Keratinocyte (primary cell): ENCODE results near the gene SLC2A9. TPM values are rescaled to one million over a fixed set of nuclear protein-coding genes. Genes with fewer than 3 reads are reported as not detected.

ENCODE experiments used
- DNase-seq: peaks from one replicate; pipeline ENCODE4 v3.0.0-alpha.2; 2011; ENCODE audit warnings: low read depth, missing footprints, low spot score
- FAIRE-seq: peaks from 2 replicates; lab custom pipeline; 2011; peaks lifted over from hg19 to GRCh38; lab: Jason Lieb, UNC
- H2AFZ ChIP-seq: 2 replicates; pipeline ENCODE4 v1.6.0; 2012; ENCODE audit warnings: low read length, control low read depth, inconsistent platforms; ENCODE audit not compliant: control insufficient read depth
- H3K27ac ChIP-seq: 2 replicates; pipeline ENCODE4 v1.5.1; 2011; ENCODE audit warnings: low read length; ENCODE audit not compliant: control insufficient read depth, insufficient read depth
- H3K27me3 ChIP-seq: 3 replicates; pipeline ENCODE4 v1.6.0; 2011; ENCODE audit warnings: low read length; ENCODE audit not compliant: control insufficient read depth, insufficient read depth; ENCODE audit errors: extremely low read depth
- H3K36me3 ChIP-seq, 2 experiments: 2 replicates in 1 of 2; 3 replicates in 1 of 2; pipeline ENCODE4 v1.5.1; 2011; ENCODE audit warnings: low read length in 2 of 2, mild to moderate bottlenecking in 1 of 2; ENCODE audit not compliant: control insufficient read depth in 2 of 2, insufficient read depth in 2 of 2; ENCODE audit errors: extremely low read depth in 1 of 2
- H3K4me1 ChIP-seq: 3 replicates; pipeline ENCODE4 v1.5.1; 2011; ENCODE audit warnings: low read length; ENCODE audit not compliant: control insufficient read depth, insufficient read depth; ENCODE audit errors: extremely low read depth
- H3K4me2 ChIP-seq: 3 replicates; pipeline ENCODE4 v1.6.0; 2011; ENCODE audit warnings: low read depth, low read length; ENCODE audit not compliant: control insufficient read depth, insufficient read depth; ENCODE audit errors: extremely low read depth
- H3K4me3 ChIP-seq, 3 experiments: fragments of 200-600 bp in 1 of 3; sonication (generic) in 1 of 3; 2 replicates in 2 of 3; 3 replicates in 1 of 3; pipeline ENCODE4 v1.5.1; 2011 to 2016; ENCODE audit warnings: low read length in 3 of 3, mild to moderate bottlenecking in 3 of 3, control low read depth in 2 of 3, inconsistent platforms in 1 of 3, low read depth in 1 of 3, mixed read lengths in 1 of 3, mixed run types in 1 of 3, moderate library complexity in 1 of 3; ENCODE audit not compliant: control insufficient read depth in 2 of 3, insufficient read depth in 2 of 3; ENCODE audit errors: extremely low read depth in 1 of 3
- H3K79me2 ChIP-seq: 2 replicates; pipeline ENCODE4 v1.6.0; 2012; ENCODE audit warnings: low read length; ENCODE audit not compliant: control insufficient read depth, insufficient read depth
- H3K9ac ChIP-seq: 3 replicates; pipeline ENCODE4 v1.6.0; 2011; ENCODE audit warnings: low read length; ENCODE audit not compliant: control insufficient read depth, insufficient read depth; ENCODE audit errors: extremely low read depth
- H3K9me1 ChIP-seq: 3 replicates; pipeline ENCODE4 v1.6.0; 2011; ENCODE audit warnings: low read length; ENCODE audit not compliant: control insufficient read depth, insufficient read depth; ENCODE audit errors: extremely low read depth
- H3K9me3 ChIP-seq: 2 replicates; pipeline ENCODE4 v1.5.1; 2012; ENCODE audit warnings: low read depth, low read length; ENCODE audit not compliant: control insufficient read depth
- H4K20me1 ChIP-seq: 3 replicates; pipeline ENCODE4 v1.6.0; 2011; ENCODE audit warnings: low read length; ENCODE audit not compliant: control insufficient read depth, insufficient read depth; ENCODE audit errors: extremely low read depth
- CTCF ChIP-seq, 3 experiments: IDR thresholded peaks in 1 of 3; conservative IDR thresholded peaks in 1 of 3; optimal IDR thresholded peaks in 1 of 3; 2 replicates in 2 of 3; 3 replicates in 1 of 3; pipeline versions ENCODE3 to v1.5.1; 2011; ENCODE audit warnings: low read length in 3 of 3, mild to moderate bottlenecking in 3 of 3, moderate library complexity in 2 of 3, control low read depth in 1 of 3, inconsistent platforms in 1 of 3; ENCODE audit not compliant: insufficient read depth in 2 of 3; ENCODE audit errors: extremely low read depth in 1 of 3
- EZH2 ChIP-seq: IDR thresholded peaks from one replicate; pipeline ENCODE4 v1.6.1; 2012; ENCODE audit warnings: inconsistent platforms, mild to moderate bottlenecking, low read length, moderate library complexity
- dilution Hi-C: fragments of 300-500 bp; cut with MboI; formaldehyde crosslinking; loops from one replicate; pipeline ENCODE4 v1.7.0; 2020; ENCODE audit warnings: low sequenced_read_pairs; ENCODE audit not compliant: extremely low pct_ligation_motif_present
- polyA plus RNA-seq, 5 experiments: library from polyadenylated mRNA; depleted of rRNA in 3 of 5; stranded (reverse) in 3 of 5; stranded (forward) in 1 of 5; unstranded in 1 of 5; fragments of >200 nt; gene quantifications; 1 replicate in 1 of 5; 2 replicates in 3 of 5; 3 replicates in 1 of 5; pipeline versions ENCODE4 v1.2.1 to v1.2.3, GENCODE V29; 2011 to 2012; ENCODE audit warnings: missing spikeins in 2 of 5, low read depth in 1 of 5, low replicate concordance in 1 of 5

SLC2A9 gene
- polyA plus RNA-seq, 1 donor (not counting 4 experiments of a cell fraction or from before 2014, with no cell fraction given), result 37.3 TPM

- Histone ChIP-seq H3K9me1 (no peaks in the 10 kb centered on the region), H3K4me3 (no peak overlapping the region), H2AFZ (no peak overlapping the region), H3K79me2 (no peaks in the 10 kb centered on the region), H3K4me2 (peak overlapping the region; percentile 59), H4K20me1 (no peaks in the 10 kb centered on the region), H3K9me3 (no peaks in the 10 kb centered on the region), H3K36me3 (no peaks in the 10 kb centered on the region), H3K27ac (no peak overlapping the region), H3K27me3 (peaks cover 3% of the 10 kb centered on the region), H3K4me1 (peaks cover 30% of the 10 kb centered on the region), H3K9ac (no peak overlapping the region)
- FAIRE-seq (peak; percentile 92), DNase-seq (no peak)
- TF ChIP-seq EZH2, result no peak
- no peak for TF ChIP-seq CTCF (optimal IDR thresholded peaks at IDR 0.05 in 1 of 3, IDR thresholded peaks at IDR 0.05 in 1 of 3, conservative IDR thresholded peaks at IDR 0.05 in 1 of 3; ENCODE audit: extremely low read depth in 1 of 3, insufficient read depth in 2 of 3, low read length in 3 of 3)
- dilution Hi-C loops, result no loop called here
Observed at GRCh38 chr4:10032625-10033024, 11.3 kb upstream of the SLC2A9 start.

DNA sequence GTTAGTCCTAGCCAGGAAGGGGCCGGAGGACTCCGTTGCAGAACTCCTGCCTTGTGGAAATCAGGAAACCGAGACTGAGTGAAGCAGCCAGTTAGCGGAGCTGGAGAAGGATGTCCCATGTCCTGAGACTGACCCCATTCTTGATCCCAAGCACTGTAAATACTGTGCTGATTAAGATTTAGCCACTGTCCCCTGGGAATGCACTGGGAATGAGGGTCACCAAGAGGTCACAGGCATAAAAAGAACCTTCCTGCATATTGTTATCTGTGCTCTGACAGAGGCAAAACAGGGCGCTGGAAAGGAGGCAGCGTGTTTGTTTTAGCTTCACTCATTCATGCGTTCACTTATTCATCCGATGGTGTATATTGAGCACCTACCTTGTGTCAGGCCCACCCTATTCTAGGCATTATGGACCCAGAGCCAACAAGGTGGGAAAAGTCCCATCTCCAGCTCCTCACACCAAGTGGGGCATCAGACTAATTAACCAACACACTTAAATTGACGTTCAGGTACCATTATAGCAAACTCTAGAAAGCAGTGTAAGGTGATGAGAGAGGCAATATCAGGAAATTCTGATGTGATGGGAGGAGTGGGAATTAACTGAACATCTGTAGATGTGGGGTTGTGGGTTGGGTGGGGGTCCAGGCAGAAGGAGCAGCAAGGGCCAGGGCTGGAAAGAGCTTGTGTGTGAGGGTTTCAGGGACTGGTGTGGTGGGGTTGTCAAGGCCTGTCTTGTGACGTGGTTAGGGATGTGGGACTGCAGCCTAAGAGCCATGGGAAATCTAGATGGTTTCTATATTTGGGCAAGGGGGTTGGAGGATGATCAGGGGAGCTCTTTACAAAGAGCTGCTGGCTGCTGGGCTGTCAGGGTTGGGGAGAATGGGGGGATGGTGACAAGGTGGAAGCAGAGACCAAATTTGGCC lies 10.6 kb upstream of the SLC2A9 start:
- no peak overlapping the region for H2AFZ ChIP-seq
- no peaks in the 10 kb centered on the region for H3K9me3 ChIP-seq
- H3K27ac ChIP-seq, result no peak overlapping the region
- no peaks in the 10 kb centered on the region for H3K9me1 ChIP-seq
- peaks cover 3% of the 10 kb centered on the region for H3K27me3 ChIP-seq
- H3K4me2 ChIP-seq, result no peak overlapping the region
- no peak for DNase-seq
- TF ChIP-seq CTCF (optimal IDR thresholded peaks at IDR 0.05 in 1 of 3, IDR thresholded peaks at IDR 0.05 in 1 of 3, conservative IDR thresholded peaks at IDR 0.05 in 1 of 3; ENCODE audit: extremely low read depth in 1 of 3, insufficient read depth in 2 of 3, low read length in 3 of 3) (no peak), EZH2 (no peak)
- H3K36me3 ChIP-seq, result no peaks in the 10 kb centered on the region
- H3K9ac ChIP-seq, result no peak overlapping the region
- H3K4me3 ChIP-seq, result no peak overlapping the region
- dilution Hi-C loops, result no loop called here
- peaks cover 37% of the 10 kb centered on the region for H3K4me1 ChIP-seq
- FAIRE-seq, result peak; percentile 23
- H3K79me2 ChIP-seq, result no peaks in the 10 kb centered on the region
- H4K20me1 ChIP-seq, result no peaks in the 10 kb centered on the region
